ENCODE results near the gene STPG4. TPM values are rescaled to one million over a fixed set of nuclear protein-coding genes. Genes with fewer than 3 reads are reported as not detected.

STPG4 gene
- total RNA-seq, 1 experiment from 2014 or later = 10.6 TPM

GRCh38 chr2:47118581-47118980 is 36.5 kb downstream of the STPG4 start:
- RAD21 ChIA-PET (ENCODE audit: low non-redundant PET in 1 of 2, low total read pairs in 2 of 2, uncharacterized antibody in 2 of 2, unreplicated experiment in 2 of 2) = no interaction called here
- POLR2A ChIA-PET = no interaction called here
- no peaks in the 10 kb centered on the region for H3K9me3 ChIP-seq (ENCODE audit: control insufficient read depth in 1 of 2, insufficient read depth in 1 of 2, low read depth in 1 of 2, low read length in 2 of 2)
- no peaks in the 10 kb centered on the region for H3K9me2 ChIP-seq (ENCODE audit: insufficient read depth)
- H4K20me1 ChIP-seq (ENCODE audit: insufficient read depth) = no peaks in the 10 kb centered on the region
- H3K9ac ChIP-seq (ENCODE audit: low read length) = no peak overlapping the region
- no TSS peak for BruUV-seq (replicated peaks)
- no peaks in the 10 kb centered on the region for H3K36me3 ChIP-seq (ENCODE audit: control insufficient read depth in 1 of 2, insufficient read depth in 2 of 2, low read length in 2 of 2)
- H2AFZ ChIP-seq (ENCODE audit: low read depth, low read length, poor library complexity, severe bottlenecking) = no peak overlapping the region
- H3K79me2 ChIP-seq (ENCODE audit: insufficient read depth, low read length) = no peaks in the 10 kb centered on the region
- H3K4me2 ChIP-seq (ENCODE audit: low read length) = no peak overlapping the region
- DNase-seq (ENCODE audit: low read depth, low spot score) (no peak), ATAC-seq (no peak)
- H3K27me3 ChIP-seq (ENCODE audit: insufficient read depth, low read length) = no peaks in the 10 kb centered on the region
- no peak overlapping the region for H3K4me3 ChIP-seq (replicated peaks in 1 of 2; ENCODE audit: low read depth in 1 of 2, low read length in 2 of 2)
- intact Hi-C loops (cut with micrococcal nuclease) = no loop called here
- H3K27ac ChIP-seq (ENCODE audit: low read depth, low read length) = no peak overlapping the region
- no peak for TF ChIP-seq SRF (IDR thresholded peaks at IDR 0.05; ENCODE audit: low read depth)
- TF ChIP-seq FOSL1 (IDR thresholded peaks at IDR 0.05; ENCODE audit: low read depth) = no peak
- no peak for TF ChIP-seq ELF1 (IDR thresholded peaks at IDR 0.05; ENCODE audit: borderline replicate concordance, low read depth)
- no peak for TF ChIP-seq REST (IDR thresholded peaks at IDR 0.05; ENCODE audit: low read depth)
- TF ChIP-seq SP1 (IDR thresholded peaks at IDR 0.05; ENCODE audit: low read depth) = no peak
- TF ChIP-seq CBX3 (IDR thresholded peaks at IDR 0.05; ENCODE audit: low read depth) = no peak
- no peak for TF ChIP-seq POLR2A (IDR thresholded peaks at IDR 0.05; ENCODE audit: borderline replicate concordance, extremely low read depth, insufficient read depth, insufficient read length)
- TF ChIP-seq SIN3A (IDR thresholded peaks at IDR 0.05; ENCODE audit: low read depth) = no peak
- TF ChIP-seq ZBTB33 (IDR thresholded peaks at IDR 0.05; ENCODE audit: extremely low read depth, insufficient replicate concordance, low read length) = no peak
- TF ChIP-seq MAX (IDR thresholded peaks at IDR 0.05) = no peak
- no peak for TF ChIP-seq CEBPB (IDR thresholded peaks at IDR 0.05; ENCODE audit: low read depth)
- TF ChIP-seq TCF7L2 (IDR thresholded peaks at IDR 0.05; ENCODE audit: borderline replicate concordance, extremely low read depth, insufficient read depth, insufficient read length) = no peak
- TF ChIP-seq ZNF274 (IDR thresholded peaks at IDR 0.05; ENCODE audit: low read depth, low read length) = no peak
- no peak for TF ChIP-seq POLR2AphosphoS5 (IDR thresholded peaks at IDR 0.05; ENCODE audit: low read depth, low read length)
- TF ChIP-seq EGR1 (IDR thresholded peaks at IDR 0.05; ENCODE audit: low read depth) = no peak
- TF ChIP-seq RAD21 (IDR thresholded peaks at IDR 0.05; ENCODE audit: low read depth) = no peak
- TF ChIP-seq ATF3 (IDR thresholded peaks at IDR 0.05) = no peak
- no peak for TF ChIP-seq JUND (IDR thresholded peaks at IDR 0.05)
- CTCF ChIA-PET = no interaction called here
- H3K4me1 ChIP-seq (ENCODE audit: control insufficient read depth in 1 of 2, insufficient read depth in 2 of 2, low read length in 2 of 2) = peaks cover 0 to 19% of the 10 kb centered on the region in 2 experiments; a peak in 2 of 4 replicates
